H9 (cell line): ENCODE measurements around the gene AQP7. TPM values are rescaled to one million over a fixed set of nuclear protein-coding genes. Genes with fewer than 3 reads are reported as not detected.

Source experiments
- DNase-seq: peaks from one replicate; pipeline ENCODE4 v3.0.0-alpha.2; 2017
- H2AFZ ChIP-seq: one replicate; pipeline ENCODE4 v1.6.1; 2013; ENCODE audit warnings: mild to moderate bottlenecking, low read length, control low read depth, moderate library complexity
- H2AK5ac ChIP-seq: 2 replicates; pipeline ENCODE4 v1.6.1; 2013; ENCODE audit warnings: low read length, control low read depth, mixed read lengths; ENCODE audit not compliant: insufficient read length
- H2BK120ac ChIP-seq: one replicate; pipeline ENCODE4 v1.6.1; 2013; ENCODE audit warnings: low read depth, mild to moderate bottlenecking, low read length, control low read depth, inconsistent platforms; ENCODE audit not compliant: poor library complexity, severe bottlenecking
- H2BK12ac ChIP-seq: 2 replicates; pipeline ENCODE4 v1.6.1; 2013; ENCODE audit warnings: low read length, control low read depth, mixed read lengths, low read depth; ENCODE audit not compliant: insufficient read length
- H2BK15ac ChIP-seq: 2 replicates; pipeline ENCODE4 v1.6.1; 2013; ENCODE audit warnings: low read depth, low read length, control low read depth
- H2BK20ac ChIP-seq: one replicate; pipeline ENCODE4 v1.6.1; 2013; ENCODE audit warnings: low read depth, mild to moderate bottlenecking, low read length, control low read depth, inconsistent platforms; ENCODE audit not compliant: poor library complexity, severe bottlenecking
- H2BK5ac ChIP-seq: 2 replicates; pipeline ENCODE4 v1.6.1; 2013; ENCODE audit warnings: low read length, control low read depth, mixed read lengths; ENCODE audit not compliant: insufficient read length
- H3K14ac ChIP-seq: 2 replicates; pipeline ENCODE4 v1.6.1; 2013; ENCODE audit warnings: low read length, control low read depth; ENCODE audit not compliant: insufficient read depth
- H3K18ac ChIP-seq: 2 replicates; pipeline ENCODE4 v1.6.1; 2013; ENCODE audit warnings: low read depth, mild to moderate bottlenecking, mixed read lengths, low read length, control low read depth; ENCODE audit not compliant: insufficient read length
- H3K23ac ChIP-seq: 2 replicates; pipeline ENCODE4 v1.6.1; 2013; ENCODE audit warnings: low read length, control low read depth, mixed read lengths, low read depth; ENCODE audit not compliant: insufficient read length
- H3K23me2 ChIP-seq: 2 replicates; pipeline ENCODE4 v1.6.1; 2013; ENCODE audit warnings: low read depth, mild to moderate bottlenecking, mixed read lengths, low read length, control low read depth; ENCODE audit not compliant: insufficient read length, poor library complexity, severe bottlenecking
- H3K27ac ChIP-seq: 2 replicates; pipeline ENCODE4 v1.5.1; 2013; ENCODE audit warnings: low read length, control low read depth, mixed read lengths, low read depth; ENCODE audit not compliant: insufficient read length
- H3K27me3 ChIP-seq: 2 replicates; pipeline ENCODE4 v1.6.1; 2013; ENCODE audit warnings: low read length, control low read depth, inconsistent platforms; ENCODE audit not compliant: insufficient read depth
- H3K4ac ChIP-seq: 2 replicates; pipeline ENCODE4 v1.6.1; 2013; ENCODE audit warnings: low read depth, mild to moderate bottlenecking, control low read depth, inconsistent platforms, low read length, moderate library complexity
- H3K4me1 ChIP-seq: 2 replicates; pipeline ENCODE4 v1.6.1; 2013; ENCODE audit warnings: low read length, control low read depth, inconsistent platforms; ENCODE audit not compliant: insufficient read depth
- H3K4me2 ChIP-seq: 2 replicates; pipeline ENCODE4 v1.6.1; 2013; ENCODE audit warnings: low read length, control low read depth, mixed read lengths; ENCODE audit not compliant: insufficient read length, insufficient read depth
- H3K56ac ChIP-seq: 2 replicates; pipeline ENCODE4 v1.6.1; 2013; ENCODE audit warnings: low read depth, mild to moderate bottlenecking, mixed read lengths, low read length, control low read depth; ENCODE audit not compliant: insufficient read length
- H3K79me1 ChIP-seq: 2 replicates; pipeline ENCODE4 v1.6.1; 2013; ENCODE audit warnings: low read depth, mild to moderate bottlenecking, moderate library complexity, low read length, control low read depth, inconsistent platforms; ENCODE audit not compliant: insufficient read depth, poor library complexity, severe bottlenecking
- H3K79me2 ChIP-seq: 2 replicates; pipeline ENCODE4 v1.6.1; 2013; ENCODE audit warnings: low read length, control low read depth, inconsistent platforms; ENCODE audit not compliant: insufficient read depth
- H3K9ac ChIP-seq: 2 replicates; pipeline ENCODE4 v1.6.1; 2013; ENCODE audit warnings: low read length, control low read depth, mixed read lengths; ENCODE audit not compliant: insufficient read length; ENCODE audit errors: extremely low read depth
- H3K9me3 ChIP-seq: one replicate; pipeline ENCODE4 v1.6.1; 2013; ENCODE audit warnings: low read depth, low read length, inconsistent platforms; ENCODE audit not compliant: control insufficient read depth
- H3T11ph ChIP-seq: one replicate; pipeline ENCODE4 v1.6.1; 2013; ENCODE audit warnings: mild to moderate bottlenecking, low read length, control low read depth, inconsistent platforms
- H4K20me1 ChIP-seq: one replicate; pipeline ENCODE4 v1.6.1; 2013; ENCODE audit not compliant: control insufficient read depth, insufficient read length, insufficient read depth
- H4K5ac ChIP-seq: 2 replicates; pipeline ENCODE4 v1.6.1; 2013; ENCODE audit warnings: low read depth, mild to moderate bottlenecking, mixed read lengths, low read length, control low read depth; ENCODE audit not compliant: insufficient read length
- H4K8ac ChIP-seq: replicated peaks from 2 replicates; pipeline ENCODE4 v1.6.1; 2013; ENCODE audit warnings: low read length, control low read depth, mixed read lengths, low read depth; ENCODE audit not compliant: insufficient read length
- H4K91ac ChIP-seq: 2 replicates; pipeline ENCODE4 v1.6.1; 2013; ENCODE audit warnings: low read depth, mild to moderate bottlenecking, moderate library complexity, mixed read lengths, low read length, control low read depth; ENCODE audit not compliant: insufficient read length
- H3K27ac Mint-ChIP-seq, 3 experiments: 2 replicates in 2 of 3; 3 replicates in 1 of 3; pipeline ENCODE4 v1.8.0; 2020 to 2021; ENCODE audit warnings: mixed read lengths in 3 of 3, mild to moderate bottlenecking in 1 of 3, moderate library complexity in 1 of 3
- H3K27me3 Mint-ChIP-seq: 2 replicates; pipeline ENCODE4 v1.8.0; 2021; ENCODE audit warnings: low read depth, mild to moderate bottlenecking, moderate library complexity, mixed read lengths
- H3K36me3 Mint-ChIP-seq, 3 experiments: 2 replicates in 2 of 3; 3 replicates in 1 of 3; pipeline ENCODE4 v1.8.0; 2020 to 2021; ENCODE audit warnings: low read depth in 3 of 3, mixed read lengths in 3 of 3; ENCODE audit not compliant: insufficient read depth in 1 of 3
- H3K4me1 Mint-ChIP-seq, 2 experiments: 2 replicates each; pipeline ENCODE4 v1.8.0; 2020; ENCODE audit warnings: mixed read lengths in 2 of 2
- H3K4me3 Mint-ChIP-seq, 2 experiments: 2 replicates in 1 of 2; 3 replicates in 1 of 2; pipeline ENCODE4 v1.8.0; 2020 to 2021; ENCODE audit warnings: mild to moderate bottlenecking in 2 of 2, mixed read lengths in 2 of 2, moderate library complexity in 1 of 2
- H3K9me3 Mint-ChIP-seq, 2 experiments: 2 replicates in 1 of 2; 3 replicates in 1 of 2; pipeline ENCODE4 v1.8.0; 2020; ENCODE audit warnings: mild to moderate bottlenecking in 2 of 2, mixed read lengths in 2 of 2, moderate library complexity in 1 of 2
- WGBS: extraction: QIAGEN DNeasy Blood & Tissue Kit; methylation state at CpG from one replicate; pipeline ENCODE4 v1.1.7; 2013; ENCODE audit warnings: missing lambda C conversion rate, low lambda C conversion rate, mixed read lengths; ENCODE audit not compliant: insufficient read length; ENCODE audit errors: extremely low coverage; 5-methylcytosine and 5-hydroxymethylcytosine counted together
- total RNA-seq: library from RNA; stranded (reverse); gene quantifications from 2 replicates; pipeline ENCODE4 v1.2.1, GENCODE V29; 2021
- TF ChIP-seq, protein P1 (sequence below): fragments of 200-600 bp; sonication (generic); conservative IDR thresholded peaks from 3 replicates; pipeline ENCODE4 v1.8.0; 2021; ENCODE audit warnings: antibody characterized with exemption, mild to moderate bottlenecking

Gene AQP7
- total RNA-seq, 1 experiment from 2014 or later, result not detected

DNA sequence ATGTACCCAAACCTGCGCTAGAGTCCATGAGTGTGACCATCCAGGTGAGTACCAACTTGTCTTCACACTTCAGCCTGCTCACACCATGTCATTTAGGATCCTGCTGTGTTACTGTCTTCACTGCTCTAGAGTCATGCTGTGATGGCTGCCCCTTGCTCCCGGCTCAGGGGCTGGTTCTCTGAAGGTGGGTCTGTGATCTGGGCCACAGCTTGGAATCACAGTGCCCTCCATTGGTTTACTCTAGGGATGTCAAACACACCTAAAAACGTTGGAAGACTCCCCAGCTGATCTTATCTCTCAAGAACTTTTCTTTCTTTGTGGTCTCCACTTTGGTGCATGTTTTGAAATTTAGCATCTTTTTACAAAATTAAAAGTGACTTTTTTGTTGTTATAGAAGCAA lies 58.2 kb downstream of the AQP7 start:
- Histone ChIP-seq H2BK120ac (no peak overlapping the region), H3K4me2 (no peak overlapping the region), H3K27ac (no peak overlapping the region), H4K91ac (no peak overlapping the region), H3K23ac (no peak overlapping the region), H3T11ph (no peak overlapping the region), H2BK5ac (no peak overlapping the region), H3K9ac (no peak overlapping the region), H3K4ac (no peak overlapping the region), H2AFZ (no peak overlapping the region), H3K79me2 (no peaks in the 10 kb centered on the region), H3K79me1 (no peaks in the 10 kb centered on the region), H3K23me2 (no peaks in the 10 kb centered on the region), H3K9me3 (peaks cover 19% of the 10 kb centered on the region), H2BK12ac (no peak overlapping the region), H3K27me3 (no peaks in the 10 kb centered on the region), H4K8ac (no peak overlapping the region), H3K4me1 (no peaks in the 10 kb centered on the region), H2AK5ac (no peak overlapping the region), H2BK20ac (no peak overlapping the region), H2BK15ac (no peak overlapping the region), H4K20me1 (no peaks in the 10 kb centered on the region), H3K56ac (no peak overlapping the region), H4K5ac (no peak overlapping the region), H3K14ac (no peak overlapping the region), H3K18ac (no peak overlapping the region)
- Mint-ChIP-seq H3K4me3 (no peak overlapping the region), H3K4me1 (peaks cover 4 to 5% of the 10 kb centered on the region in 2 experiments; a peak in 2 of 4 replicates), H3K36me3 (peaks cover 50 to 89% (median 78%) of the 10 kb centered on the region in 3 experiments), H3K27ac (no peak overlapping the region), H3K9me3 (peaks cover 20% of the 10 kb centered on the region in 2 experiments), H3K27me3 (no peaks in the 10 kb centered on the region)
- TF ChIP-seq, protein P1, sequence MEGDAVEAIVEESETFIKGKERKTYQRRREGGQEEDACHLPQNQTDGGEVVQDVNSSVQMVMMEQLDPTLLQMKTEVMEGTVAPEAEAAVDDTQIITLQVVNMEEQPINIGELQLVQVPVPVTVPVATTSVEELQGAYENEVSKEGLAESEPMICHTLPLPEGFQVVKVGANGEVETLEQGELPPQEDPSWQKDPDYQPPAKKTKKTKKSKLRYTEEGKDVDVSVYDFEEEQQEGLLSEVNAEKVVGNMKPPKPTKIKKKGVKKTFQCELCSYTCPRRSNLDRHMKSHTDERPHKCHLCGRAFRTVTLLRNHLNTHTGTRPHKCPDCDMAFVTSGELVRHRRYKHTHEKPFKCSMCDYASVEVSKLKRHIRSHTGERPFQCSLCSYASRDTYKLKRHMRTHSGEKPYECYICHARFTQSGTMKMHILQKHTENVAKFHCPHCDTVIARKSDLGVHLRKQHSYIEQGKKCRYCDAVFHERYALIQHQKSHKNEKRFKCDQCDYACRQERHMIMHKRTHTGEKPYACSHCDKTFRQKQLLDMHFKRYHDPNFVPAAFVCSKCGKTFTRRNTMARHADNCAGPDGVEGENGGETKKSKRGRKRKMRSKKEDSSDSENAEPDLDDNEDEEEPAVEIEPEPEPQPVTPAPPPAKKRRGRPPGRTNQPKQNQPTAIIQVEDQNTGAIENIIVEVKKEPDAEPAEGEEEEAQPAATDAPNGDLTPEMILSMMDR, result no peak
- no CpG with 5 or more reads among the region's 3 CpGs for whole genome bisulfite sequencing
- no peak for DNase-seq
